Progenitor cell of endocrine pancreas (in vitro differentiated cells): ENCODE results near the gene RAPGEF4. TPM values are rescaled to one million over a fixed set of nuclear protein-coding genes. Genes with fewer than 3 reads are reported as not detected.

Experiments used
- DNase-seq: peaks from one replicate; pipeline ENCODE4 v3.0.0; 2021; ENCODE audit warnings: low spot score; ENCODE audit not compliant: unreplicated experiment
- H3K27ac Mint-ChIP-seq: 2 replicates; pipeline ENCODE4 v1.8.0; 2021; ENCODE audit warnings: mild to moderate bottlenecking, moderate library complexity, mixed read lengths
- H3K27me3 Mint-ChIP-seq: 2 replicates; pipeline ENCODE4 v1.8.0; 2021; ENCODE audit warnings: mixed read lengths
- H3K36me3 Mint-ChIP-seq: 2 replicates; pipeline ENCODE4 v1.8.0; 2022; ENCODE audit warnings: mixed read lengths; ENCODE audit not compliant: insufficient read depth
- H3K4me1 Mint-ChIP-seq: 2 replicates; pipeline ENCODE4 v1.8.0; 2021; ENCODE audit warnings: low read depth, mixed read lengths
- H3K4me3 Mint-ChIP-seq: 2 replicates; pipeline ENCODE4 v1.8.0; 2021; ENCODE audit warnings: low read depth, mild to moderate bottlenecking, moderate library complexity, mixed read lengths
- H3K9me3 Mint-ChIP-seq: 2 replicates; pipeline ENCODE4 v1.8.0; 2021; ENCODE audit warnings: low read depth, mixed read lengths
- total RNA-seq: library from RNA; stranded (reverse); gene quantifications from 2 replicates; pipeline ENCODE4 v1.2.1, GENCODE V29; 2021
- TF ChIP-seq, protein P1 (sequence below): fragments of 200-600 bp; sonication (generic); IDR thresholded peaks from one replicate; pipeline ENCODE4 v1.5.0; 2021; ENCODE audit warnings: antibody characterized with exemption, mild to moderate bottlenecking; ENCODE audit not compliant: unreplicated experiment

The RAPGEF4 gene
- total RNA-seq, 1 donor from 2014 or later: 8.6 TPM

DNA sequence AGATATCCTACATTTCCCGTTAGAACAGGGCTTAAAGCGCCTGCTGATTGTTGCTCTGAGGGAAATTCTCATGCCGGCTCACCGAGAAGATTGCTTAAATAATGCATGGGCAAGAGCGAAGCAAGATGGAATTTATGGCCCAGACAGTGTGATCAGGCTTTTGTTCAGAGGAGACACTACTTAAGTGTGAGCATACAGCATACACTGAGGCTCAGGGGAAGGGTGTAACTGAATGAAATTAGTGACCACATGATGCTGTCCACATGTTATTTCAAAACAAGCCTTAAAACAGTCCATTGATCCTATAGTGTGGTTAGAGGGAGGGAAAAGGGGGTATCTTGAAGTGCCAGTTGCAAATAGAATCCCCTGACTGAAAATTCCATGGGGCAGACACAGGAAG lies 125.5 kb downstream of the RAPGEF4 start:
- TF ChIP-seq, protein P1, sequence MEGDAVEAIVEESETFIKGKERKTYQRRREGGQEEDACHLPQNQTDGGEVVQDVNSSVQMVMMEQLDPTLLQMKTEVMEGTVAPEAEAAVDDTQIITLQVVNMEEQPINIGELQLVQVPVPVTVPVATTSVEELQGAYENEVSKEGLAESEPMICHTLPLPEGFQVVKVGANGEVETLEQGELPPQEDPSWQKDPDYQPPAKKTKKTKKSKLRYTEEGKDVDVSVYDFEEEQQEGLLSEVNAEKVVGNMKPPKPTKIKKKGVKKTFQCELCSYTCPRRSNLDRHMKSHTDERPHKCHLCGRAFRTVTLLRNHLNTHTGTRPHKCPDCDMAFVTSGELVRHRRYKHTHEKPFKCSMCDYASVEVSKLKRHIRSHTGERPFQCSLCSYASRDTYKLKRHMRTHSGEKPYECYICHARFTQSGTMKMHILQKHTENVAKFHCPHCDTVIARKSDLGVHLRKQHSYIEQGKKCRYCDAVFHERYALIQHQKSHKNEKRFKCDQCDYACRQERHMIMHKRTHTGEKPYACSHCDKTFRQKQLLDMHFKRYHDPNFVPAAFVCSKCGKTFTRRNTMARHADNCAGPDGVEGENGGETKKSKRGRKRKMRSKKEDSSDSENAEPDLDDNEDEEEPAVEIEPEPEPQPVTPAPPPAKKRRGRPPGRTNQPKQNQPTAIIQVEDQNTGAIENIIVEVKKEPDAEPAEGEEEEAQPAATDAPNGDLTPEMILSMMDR: no peak
- H3K27ac Mint-ChIP-seq: no peak overlapping the region
- DNase-seq: no peak
- no peak overlapping the region for H3K4me3 Mint-ChIP-seq
- H3K9me3 Mint-ChIP-seq: no peaks in the 10 kb centered on the region
- H3K36me3 Mint-ChIP-seq: peaks cover 1% of the 10 kb centered on the region
- H3K4me1 Mint-ChIP-seq: peaks cover 42% of the 10 kb centered on the region
- H3K27me3 Mint-ChIP-seq: no peaks in the 10 kb centered on the region

DNA sequence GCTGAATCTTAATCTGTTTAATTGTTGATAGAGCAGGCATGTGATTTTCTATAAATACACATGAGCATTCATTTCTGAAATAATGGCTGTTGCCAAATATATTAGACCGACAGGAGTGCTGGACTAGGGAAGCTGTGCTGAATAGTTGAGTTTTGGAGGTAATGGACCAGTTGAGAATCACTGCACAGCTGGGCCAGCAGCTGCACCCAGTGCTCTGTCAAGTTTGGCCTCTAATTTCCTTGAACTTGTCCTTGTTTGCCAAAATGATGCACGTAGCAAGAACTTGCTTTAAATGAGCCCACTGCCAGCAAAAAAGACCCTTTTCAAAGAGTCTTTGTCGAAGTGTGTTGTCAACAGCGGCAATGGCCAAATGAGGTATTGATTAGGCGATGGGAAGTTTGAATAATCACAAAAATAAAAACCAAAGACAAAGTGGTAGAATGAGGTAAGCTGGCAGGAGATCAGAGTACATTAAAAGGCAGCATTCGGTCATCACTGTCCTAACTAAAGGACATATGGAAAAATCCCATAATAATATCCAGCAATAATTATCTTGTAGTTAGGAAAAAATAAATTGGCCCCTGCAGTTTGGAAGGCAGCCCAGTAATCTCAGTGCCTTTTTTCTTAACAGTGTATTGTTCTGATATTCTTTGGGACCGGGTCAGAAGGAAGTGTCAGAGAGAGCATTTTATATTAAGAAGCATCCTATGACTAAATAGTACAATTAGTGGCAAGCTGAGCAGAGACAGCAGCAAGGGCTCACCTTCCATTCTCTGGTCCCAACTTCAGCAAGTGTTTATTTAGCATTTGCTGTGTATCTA lies 126.2 kb downstream of the RAPGEF4 start:
- Mint-ChIP-seq H3K27ac (no peak overlapping the region), H3K9me3 (no peaks in the 10 kb centered on the region), H3K4me1 (peaks cover 38% of the 10 kb centered on the region), H3K36me3 (peaks cover 1% of the 10 kb centered on the region), H3K27me3 (no peaks in the 10 kb centered on the region), H3K4me3 (no peak overlapping the region)
- TF ChIP-seq, protein P1: no peak
- DNase-seq: no peak

DNA sequence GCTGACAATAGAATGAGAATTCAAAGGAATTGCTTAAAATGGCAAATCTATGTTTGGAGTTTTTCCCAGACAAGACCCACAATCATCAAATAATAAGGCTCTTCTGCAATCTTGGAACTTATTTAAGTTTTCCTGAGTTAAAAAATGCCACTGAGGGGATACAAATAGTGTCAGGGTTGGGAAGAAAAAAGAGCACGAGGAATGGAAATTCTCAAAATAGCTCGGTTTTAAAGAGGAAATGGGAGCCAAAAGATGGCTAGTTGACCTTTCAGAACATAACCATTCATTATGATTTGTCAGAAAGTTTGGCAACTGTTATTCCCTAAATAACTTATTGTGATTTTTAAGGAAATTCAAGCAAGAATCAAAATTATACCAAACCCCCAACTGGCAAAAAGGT lies 127.7 kb downstream of the RAPGEF4 start:
- TF ChIP-seq, protein P1: no peak
- Mint-ChIP-seq H3K27me3 (no peaks in the 10 kb centered on the region), H3K27ac (no peak overlapping the region), H3K36me3 (peaks cover 1% of the 10 kb centered on the region), H3K4me3 (no peak overlapping the region), H3K4me1 (peaks cover 27% of the 10 kb centered on the region), H3K9me3 (no peaks in the 10 kb centered on the region)
- no peak for DNase-seq

DNA sequence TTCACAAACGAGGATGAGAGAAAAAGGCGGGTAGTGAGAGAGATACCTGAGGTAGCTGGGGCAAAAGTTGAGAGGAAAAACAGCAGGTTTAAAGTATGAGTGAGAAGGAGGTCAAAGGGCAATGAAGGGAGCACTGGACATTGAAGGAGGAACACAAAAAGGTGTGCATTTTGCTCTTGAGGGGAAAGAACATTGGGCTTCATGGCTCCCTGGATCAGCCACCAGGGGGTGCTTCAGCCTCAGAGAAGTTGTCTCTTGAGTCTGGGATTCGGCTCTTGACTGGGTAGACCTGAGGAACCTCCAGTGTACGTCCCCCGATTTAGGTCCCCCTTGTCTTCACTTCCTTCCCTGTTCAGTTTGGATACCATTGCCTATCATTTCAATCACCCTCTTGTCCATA lies 128.5 kb downstream of the RAPGEF4 start:
- no peak overlapping the region for H3K4me3 Mint-ChIP-seq
- H3K9me3 Mint-ChIP-seq: no peaks in the 10 kb centered on the region
- H3K27ac Mint-ChIP-seq: no peak overlapping the region
- TF ChIP-seq, protein P1: peak; percentile 34
- no peak for DNase-seq
- H3K27me3 Mint-ChIP-seq: no peaks in the 10 kb centered on the region
- peaks cover 1% of the 10 kb centered on the region for H3K36me3 Mint-ChIP-seq
- H3K4me1 Mint-ChIP-seq: peaks cover 23% of the 10 kb centered on the region

DNA sequence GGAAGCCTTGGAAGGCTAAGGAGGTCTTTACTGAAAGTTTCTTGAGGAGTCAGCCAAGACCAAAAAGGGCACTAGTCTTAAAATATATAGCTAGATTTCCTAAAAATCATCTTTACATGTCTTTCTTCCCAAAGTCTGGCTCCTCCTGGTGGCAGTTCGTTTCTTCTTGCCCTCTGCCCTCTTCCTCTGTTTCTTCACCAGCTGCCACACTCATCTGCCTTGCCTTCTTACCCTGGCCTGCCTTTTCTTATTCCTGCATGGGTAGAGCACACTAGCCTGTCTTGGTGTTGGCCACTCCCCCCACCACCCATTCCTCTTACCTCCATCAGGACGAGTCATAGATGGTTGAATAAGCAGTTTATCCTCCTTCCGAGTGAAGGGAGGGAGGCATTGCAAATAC lies 129.8 kb downstream of the RAPGEF4 start:
- Mint-ChIP-seq H3K27ac (no peak overlapping the region), H3K4me3 (no peak overlapping the region), H3K4me1 (peaks cover 12% of the 10 kb centered on the region), H3K27me3 (no peaks in the 10 kb centered on the region), H3K9me3 (no peaks in the 10 kb centered on the region), H3K36me3 (peaks cover 1% of the 10 kb centered on the region)
- DNase-seq: no peak
- TF ChIP-seq, protein P1: no peak
